Activated T-helper 1 cell treated with anti-CD3 and anti-CD28 coated beads, Interleukin-2, amount 50 U/mL, for 16 hours (primary cell): ENCODE data around the gene DPY19L1.
"Not testable (repeated sequence)": the region's sequence is repeated elsewhere in the genome, so short reads cannot be mapped to it uniquely, and the experiment has no call there.

Experiments
- DNase-seq, 2 donors: peaks; one replicate each; pipeline ENCODE4 v3.0.0-alpha.2; 2020; ENCODE audit warnings: low read depth in 1 of 2, low spot score in 1 of 2

DPY19L1 gene

GRCh38 chr7:34928052-34928451 is 109.2 kb downstream of the DPY19L1 start:
- DNase-seq: peak in 1 of 2 donors; percentile 13

- not testable (repeated sequence) for DNase-seq
These were observed 116.8 kb downstream of the DPY19L1 start for GRCh38 chr7:34920470-34920869.

GRCh38 chr7:34919038-34919437 is 118.2 kb downstream of the DPY19L1 start:
- DNase-seq: not testable (repeated sequence)

- DNase-seq: not testable (repeated sequence)
These were observed 119.0 kb downstream of the DPY19L1 start for GRCh38 chr7:34918198-34918861.

GRCh38 chr7:34917515-34917914 is 119.8 kb downstream of the DPY19L1 start:
- DNase-seq: not testable (repeated sequence)

- no peak for DNase-seq
These were observed 121.0 kb downstream of the DPY19L1 start for GRCh38 chr7:34916267-34916666.

GRCh38 chr7:34912236-34912635 is 125.0 kb downstream of the DPY19L1 start:
- no peak for DNase-seq

GRCh38 chr7:34906266-34906850 is 130.9 kb downstream of the DPY19L1 start:
- not testable (repeated sequence) for DNase-seq

- DNase-seq: no peak
These were observed 132.3 kb downstream of the DPY19L1 start for GRCh38 chr7:34904987-34905386.

- DNase-seq: not testable (repeated sequence)
These were observed 133.4 kb downstream of the DPY19L1 start for GRCh38 chr7:34903921-34904320.

GRCh38 chr7:34902182-34902581 is 135.1 kb downstream of the DPY19L1 start:
- DNase-seq: no peak

- no peak for DNase-seq
These were observed 136.3 kb downstream of the DPY19L1 start for GRCh38 chr7:34900891-34901513.

GRCh38 chr7:34895202-34895601 is 142.1 kb downstream of the DPY19L1 start:
- DNase-seq: no peak

GRCh38 chr7:34889951-34890350 is 147.3 kb downstream of the DPY19L1 start:
- no peak for DNase-seq

GRCh38 chr7:34886856-34887255 is 150.4 kb downstream of the DPY19L1 start:
- DNase-seq: no peak

GRCh38 chr7:34883855-34884254 is 153.4 kb downstream of the DPY19L1 start:
- DNase-seq: not testable (repeated sequence)

- DNase-seq: no peak
These were observed 157.4 kb downstream of the DPY19L1 start for GRCh38 chr7:34879871-34880270.

- not testable (repeated sequence) for DNase-seq
These were observed 158.1 kb downstream of the DPY19L1 start for GRCh38 chr7:34878944-34879735.
